Brain microvascular endothelial cell (primary cell): ENCODE measurements around the gene C13orf42.

Source experiments
- DNase-seq: peaks from one replicate; pipeline ENCODE4 v3.0.0-alpha.2; 2020
- H3K27ac ChIP-seq: fragments of 250-450 bp; sonication (Bioruptor Pico); 2 replicates; pipeline ENCODE4 v1.5.1; 2020; ENCODE audit warnings: mild to moderate bottlenecking, moderate library complexity
- H3K27me3 ChIP-seq: fragments of 250-450 bp; sonication (Bioruptor Pico); replicated peaks from 2 replicates; pipeline ENCODE4 v1.5.1; 2020; ENCODE audit warnings: mild to moderate bottlenecking
- H3K36me3 ChIP-seq: fragments of 250-450 bp; sonication (Bioruptor Pico); replicated peaks from 2 replicates; pipeline ENCODE4 v1.5.1; 2020; ENCODE audit warnings: mild to moderate bottlenecking
- H3K4me3 ChIP-seq: 2 replicates; pipeline ENCODE4 v1.5.1; 2011; ENCODE audit warnings: low read depth, mild to moderate bottlenecking, control low read depth, low read length, moderate library complexity
- CTCF ChIP-seq: IDR thresholded peaks from 2 replicates; pipeline ENCODE4 v1.5.1; 2011; ENCODE audit warnings: low read depth, mild to moderate bottlenecking, moderate library complexity, low read length, control low read depth, inconsistent platforms; ENCODE audit errors: missing control alignments
- in situ Hi-C: cut with HindIII; loops from 2 replicates; pipeline ENCODE4 v1.10.0; 2017; ENCODE audit warnings: low sequenced_read_pairs, low pct_ligation_motif_present

The C13orf42 gene

DNA sequence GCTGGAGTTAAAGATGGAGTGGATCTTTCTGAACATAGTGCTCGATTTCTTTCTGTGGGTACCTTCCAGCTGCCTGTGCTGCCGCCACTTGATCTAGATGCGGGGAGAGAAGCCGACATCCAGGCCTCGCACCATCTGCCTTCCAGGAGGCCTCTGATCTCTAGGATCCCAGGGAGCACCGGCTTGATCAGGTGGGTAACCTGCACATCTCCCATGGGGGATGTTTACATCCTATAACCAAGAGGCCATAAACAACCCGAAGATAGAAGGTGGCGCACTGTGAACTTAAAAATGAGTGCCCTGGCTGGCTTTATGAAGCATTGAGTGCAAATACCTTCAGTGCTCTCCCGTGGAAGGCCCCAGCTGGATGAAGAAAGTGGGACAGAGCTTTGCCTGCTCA, at the start of gene C13orf42:
TSS of gene C13orf42 (minus strand) at position 101 of the 400 bp plus-strand sequence. CDS start at position 36, 65 bp downstream.
- H3K27me3 ChIP-seq = no peaks in the 10 kb centered on the region
- TF ChIP-seq CTCF = no peak

GRCh38 chr13:51158880-51159518, 47.9 kb upstream of the C13orf42 start:
- DNase-seq = no peak
- no peaks in the 10 kb centered on the region for H3K27me3 ChIP-seq
- H3K36me3 ChIP-seq = no peaks in the 10 kb centered on the region
- H3K27ac ChIP-seq = no peak overlapping the region
- in situ Hi-C loops = no loop called here
- no peak overlapping the region for H3K4me3 ChIP-seq
- no peak for TF ChIP-seq CTCF

More for the DNA sequence above, at the start of gene C13orf42:
- Histone ChIP-seq H3K27ac (no peak within 1 kb of the TSS), H3K36me3 (no peaks in the 10 kb centered on the region), H3K4me3 (no peak within 1 kb of the TSS)
- in situ Hi-C loops = no loop called here
- no peak for DNase-seq

GRCh38 chr13:51158365-51158764, 47.3 kb upstream of the C13orf42 start:
- Histone ChIP-seq H3K27ac (no peak overlapping the region), H3K36me3 (no peaks in the 10 kb centered on the region), H3K4me3 (no peak overlapping the region), H3K27me3 (no peaks in the 10 kb centered on the region)
- in situ Hi-C loops = no loop called here
- TF ChIP-seq CTCF = no peak
- no peak for DNase-seq

DNA sequence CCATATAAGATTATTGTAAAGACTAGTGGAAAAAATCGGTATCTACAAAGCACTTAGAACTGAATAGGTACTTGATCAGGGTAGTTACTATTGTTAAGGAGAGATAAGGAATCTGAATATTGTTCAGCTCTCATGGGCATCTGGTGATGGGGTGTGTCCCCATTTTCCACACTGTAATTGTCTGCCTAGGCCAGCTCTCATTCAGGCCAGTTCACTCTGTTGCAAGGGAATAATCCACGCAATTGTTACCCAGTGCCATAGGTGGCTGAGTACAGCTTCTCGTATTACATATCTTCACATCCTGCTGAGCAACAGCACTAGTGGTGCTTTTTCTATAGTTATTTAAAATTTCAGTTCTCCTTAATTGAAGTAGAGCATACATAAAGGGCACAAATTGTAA, 45.6 kb upstream of the C13orf42 start:
- no peak for TF ChIP-seq CTCF

GRCh38 chr13:51155776-51156515, 44.9 kb upstream of the C13orf42 start:
- in situ Hi-C loops = no loop called here
- no peaks in the 10 kb centered on the region for H3K36me3 ChIP-seq
- no peak for DNase-seq
- H3K27me3 ChIP-seq = no peaks in the 10 kb centered on the region
- H3K27ac ChIP-seq = no peak overlapping the region
- no peak overlapping the region for H3K4me3 ChIP-seq
- TF ChIP-seq CTCF = no peak

More for the DNA sequence above, 45.6 kb upstream of the C13orf42 start:
- Histone ChIP-seq H3K36me3 (no peaks in the 10 kb centered on the region), H3K27ac (no peak overlapping the region), H3K27me3 (no peaks in the 10 kb centered on the region), H3K4me3 (no peak overlapping the region)
- in situ Hi-C loops = no loop called here
- no peak for DNase-seq
